ENCODE results near the gene PER1.
A peak's percentile ranks its signal among the peaks of the same experiment; 100 is the strongest.

PER1 gene

DNA sequence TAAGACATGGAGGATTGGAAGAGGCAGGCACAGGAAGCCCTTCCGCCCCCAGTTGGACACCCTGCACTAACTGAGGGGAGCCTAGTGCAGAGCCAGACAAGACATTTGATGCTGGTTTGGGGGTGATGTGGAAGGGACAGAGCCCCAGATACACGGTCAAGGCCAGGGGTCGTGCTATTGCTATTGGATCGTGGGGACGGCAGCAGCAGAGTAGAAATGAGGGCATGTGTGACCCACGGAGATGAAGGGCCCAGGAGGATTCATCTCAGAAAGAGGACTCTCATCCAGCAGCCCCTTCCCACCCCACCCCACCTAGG lies 12.6 kb upstream of the PER1 start:
- no peak for DNase-seq

DNA sequence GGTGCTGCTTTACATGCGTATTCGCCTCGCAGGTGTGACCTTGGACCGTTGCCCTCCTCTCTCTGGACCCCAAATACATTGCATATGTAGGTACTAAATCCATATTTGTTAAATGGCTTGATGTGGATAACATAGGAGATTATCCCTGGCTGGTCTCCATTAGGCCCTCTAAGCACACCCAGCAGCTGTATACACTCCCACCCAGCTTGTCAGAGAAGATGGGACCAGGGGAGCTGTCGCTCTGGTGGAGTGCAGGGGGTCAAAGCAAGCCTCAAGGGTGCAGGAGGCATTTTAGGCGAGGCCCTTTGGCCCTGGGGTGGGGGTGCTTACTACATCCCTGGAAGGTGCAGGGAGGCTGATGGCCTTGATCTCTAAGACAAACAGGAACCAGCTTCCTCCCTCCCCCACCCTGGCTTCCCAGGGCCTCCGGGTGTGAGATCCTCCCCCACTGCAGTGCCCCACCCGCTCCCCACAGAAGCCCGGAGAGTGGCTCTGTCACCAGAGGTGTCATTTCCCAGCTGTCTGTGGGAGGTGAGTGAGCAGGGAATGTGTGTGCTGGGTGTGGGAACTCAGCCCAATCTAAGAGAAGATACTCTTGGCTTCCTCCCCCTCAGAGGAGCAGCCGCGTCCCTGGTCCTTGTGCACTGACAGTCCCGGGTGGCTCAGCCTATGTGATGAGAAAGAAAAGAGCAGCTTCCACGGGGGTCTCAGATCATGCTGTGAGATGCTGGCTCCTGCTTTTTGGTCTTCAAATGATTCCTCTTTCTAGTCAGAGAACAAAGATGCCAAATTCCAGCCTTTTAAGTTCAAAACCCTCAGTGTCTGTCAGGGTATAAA lies 12.0 kb upstream of the PER1 start:
- peak; percentile 28 for DNase-seq

GRCh38 chr17:8162997-8163977 lies 11.1 kb upstream of the PER1 start:
- DNase-seq: peak; percentile 53

DNA sequence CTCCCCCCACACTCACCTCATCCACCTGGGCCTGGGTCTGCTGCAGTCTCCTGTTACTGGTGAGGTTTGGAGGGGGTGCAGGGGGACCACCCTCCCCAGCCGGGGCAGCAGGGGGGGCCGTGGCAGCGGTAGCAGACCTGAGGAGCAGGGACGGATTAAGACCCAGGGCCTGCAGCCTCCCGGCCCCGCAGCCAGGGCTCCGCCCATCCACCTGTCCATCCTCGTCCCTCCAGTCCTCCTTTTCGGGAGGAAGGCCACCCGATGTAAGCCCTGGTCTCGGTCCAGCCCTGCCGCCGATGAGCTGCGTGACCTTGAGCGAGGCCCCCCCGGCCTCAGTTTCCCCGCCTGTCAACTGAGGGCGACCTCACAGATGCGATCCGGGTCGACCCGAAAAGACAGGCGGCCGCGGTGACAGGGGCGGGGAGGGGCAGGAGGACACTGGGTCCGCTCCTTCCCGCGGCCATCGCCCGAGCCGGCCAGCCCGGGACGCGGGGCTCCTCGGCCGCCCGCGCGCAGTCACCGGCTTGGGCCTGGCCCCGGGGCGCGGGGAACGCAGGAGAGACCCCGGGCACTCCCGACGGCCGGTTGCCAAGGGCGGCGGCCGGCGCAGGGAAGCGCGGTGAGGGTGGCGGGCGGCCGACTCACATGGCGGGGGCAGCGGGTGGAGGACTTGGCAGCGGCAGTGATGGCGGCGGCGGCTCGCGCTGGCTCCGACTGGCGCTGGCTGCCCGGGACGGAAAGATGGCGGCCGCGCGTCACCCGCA lies 10.2 kb upstream of the PER1 start, which contains the start of gene VAMP2:
Gene VAMP2, minus strand, starts transcription at position 716 of the 764 bp plus-strand sequence. Its CDS starts 69 bp downstream, at position 647.
- peak; percentile 70 for DNase-seq

GRCh38 chr17:8161289-8162232 lies 9.4 kb upstream of the PER1 start:
- DNase-seq: no peak

GRCh38 chr17:8160741-8161221 lies 8.6 kb upstream of the PER1 start:
- no peak for DNase-seq

DNA sequence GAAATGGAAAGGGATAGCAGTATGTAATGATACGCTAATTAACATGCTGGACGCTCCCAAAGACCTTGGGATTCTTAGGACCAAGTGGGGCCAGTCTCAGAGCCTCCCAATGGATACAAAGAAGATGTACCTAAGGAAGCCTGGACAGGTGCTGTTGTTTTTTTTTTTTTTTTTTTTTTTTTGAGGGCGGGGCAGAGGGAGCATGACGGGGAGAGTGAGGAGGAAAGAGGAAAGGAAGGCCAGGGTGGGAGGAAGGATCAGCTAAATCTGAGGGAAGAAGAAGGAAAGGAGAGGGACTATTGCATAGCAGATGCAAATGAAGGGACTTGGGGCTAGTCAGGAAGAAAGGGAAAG lies 8.0 kb upstream of the PER1 start:
- no peak for DNase-seq

- no peak for DNase-seq
These were observed 7.4 kb upstream of the PER1 start for GRCh38 chr17:8159459-8160223.

DNA sequence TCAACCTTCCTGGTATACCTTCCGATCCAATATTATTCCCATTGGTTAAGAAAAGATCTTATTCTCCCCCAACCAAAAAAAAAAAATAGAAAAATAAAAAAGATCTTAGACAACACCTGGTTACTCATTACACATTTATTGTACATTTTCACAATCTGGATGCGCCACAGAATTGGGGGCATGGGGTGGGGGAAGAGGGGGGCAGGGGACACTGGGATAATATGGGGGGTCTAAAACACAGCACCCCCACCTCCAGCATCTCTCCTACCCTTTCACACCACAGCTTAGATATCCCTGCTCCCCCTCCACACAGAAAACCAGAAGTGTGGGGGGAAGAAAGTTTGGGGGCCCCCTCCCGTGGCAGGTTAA lies 6.8 kb upstream of the PER1 start:
- DNase-seq: no peak

DNA sequence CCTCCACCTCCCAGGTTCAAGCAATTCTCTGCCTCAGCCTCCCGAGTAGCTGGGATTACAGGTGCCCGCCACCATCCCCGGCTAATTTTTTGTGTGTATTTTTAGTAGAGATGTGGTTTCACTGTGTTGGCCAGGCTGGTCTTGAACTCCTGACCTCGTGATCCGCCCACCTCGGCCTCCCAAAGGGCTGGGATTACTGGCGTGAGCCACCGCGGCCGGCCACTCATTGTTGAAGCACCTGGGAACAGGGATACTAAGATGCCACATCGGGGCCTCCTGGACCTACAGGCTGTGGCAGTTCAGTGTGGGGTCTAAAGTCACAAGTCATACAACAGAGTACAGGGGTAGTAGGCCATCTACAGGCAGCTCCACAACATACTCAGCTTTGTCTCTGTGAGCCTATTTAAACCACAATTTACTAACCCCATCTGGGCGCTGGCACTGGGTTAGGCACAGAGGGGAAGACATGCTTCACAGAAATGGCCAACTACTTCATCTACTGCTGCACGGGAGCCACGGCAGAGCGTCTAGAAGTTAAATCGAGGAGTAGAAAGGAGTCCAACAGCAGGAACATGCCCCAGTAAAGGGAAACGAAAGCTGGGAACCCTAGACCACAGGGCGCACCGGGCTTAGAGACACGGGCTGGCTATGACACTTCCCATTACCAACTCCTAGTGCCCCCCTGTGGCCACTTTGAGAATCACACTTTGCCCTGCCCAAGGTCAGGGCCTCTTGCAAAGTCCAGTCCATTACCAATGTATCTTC lies 6.2 kb upstream of the PER1 start:
- peak; percentile 67 for DNase-seq

DNA sequence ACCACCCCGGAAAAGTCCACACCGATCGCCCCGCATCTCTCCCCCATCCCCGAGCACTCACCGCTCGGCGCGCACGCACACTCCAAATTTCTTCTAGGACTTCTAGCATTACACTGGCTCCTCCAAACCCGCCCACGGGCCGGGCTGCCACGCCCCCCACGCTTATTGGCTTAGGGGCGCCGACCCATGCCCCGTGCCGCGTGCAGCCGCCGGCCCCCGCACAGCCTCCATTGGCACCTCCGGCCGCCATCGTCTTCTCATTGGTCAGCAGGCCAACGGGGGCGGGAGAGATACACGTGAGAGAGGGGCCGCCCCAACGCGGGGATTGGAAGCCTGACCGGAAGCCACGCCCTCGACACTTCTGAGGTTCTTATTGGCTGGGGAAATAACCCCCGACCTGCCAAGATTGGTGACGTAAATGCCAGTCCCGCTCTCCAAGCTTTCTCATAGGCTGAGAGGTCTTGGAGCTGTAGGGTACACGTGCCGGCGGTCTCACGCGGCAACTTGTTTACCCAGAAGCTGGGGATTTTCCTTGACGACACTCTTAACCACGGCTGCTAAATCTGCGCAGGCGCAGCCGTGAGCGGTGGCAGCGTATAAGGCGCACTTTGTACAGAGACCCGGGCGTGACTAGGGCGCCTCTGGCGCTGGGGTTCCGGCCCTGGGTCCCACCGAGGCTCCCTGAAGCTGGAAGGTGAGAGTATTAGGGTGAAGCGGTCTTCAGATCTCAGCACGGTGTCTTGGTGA lies 4.2 kb upstream of the PER1 start:
- peak; percentile 100 for DNase-seq

- DNase-seq: no peak
These were observed 3.7 kb upstream of the PER1 start for GRCh38 chr17:8155996-8156245.

DNA sequence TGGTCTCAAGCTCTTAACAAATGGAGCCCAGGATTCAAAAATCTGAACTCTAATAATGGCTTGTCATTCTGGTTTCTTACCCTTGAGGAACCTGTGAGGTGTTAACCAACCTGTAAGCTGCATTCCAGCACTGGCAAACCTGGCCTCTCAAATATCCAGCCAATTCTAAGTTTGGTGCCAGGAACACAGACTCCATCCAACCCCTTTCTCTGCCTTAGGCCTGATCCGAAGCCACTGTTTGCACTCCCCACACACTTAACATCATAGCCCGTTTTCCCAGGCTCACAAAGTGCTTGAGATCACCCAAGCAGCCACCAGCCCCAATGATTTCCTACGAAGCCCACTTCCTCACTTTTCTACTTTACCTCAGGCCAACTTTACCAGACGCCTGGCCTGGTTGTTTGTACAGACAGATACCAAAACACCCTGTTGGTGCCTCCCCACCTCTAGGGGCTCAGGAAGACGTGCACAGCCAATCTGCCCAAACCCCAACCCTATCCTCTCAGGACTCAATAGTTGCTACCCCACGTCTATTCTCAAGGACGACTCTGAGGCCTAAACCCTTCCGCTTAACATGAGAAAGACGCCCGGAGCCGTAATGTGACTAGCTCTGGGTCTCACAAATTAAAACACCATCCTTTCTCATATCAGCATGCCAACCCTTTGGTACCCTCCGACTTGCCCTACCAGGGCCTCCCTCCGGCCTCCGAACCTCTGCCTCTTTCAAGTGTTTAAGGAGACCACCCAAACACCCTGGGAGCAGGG lies 3.2 kb upstream of the PER1 start:
- no peak for DNase-seq

GRCh38 chr17:8154608-8155155 lies 2.5 kb upstream of the PER1 start:
- DNase-seq: no peak

GRCh38 chr17:8153957-8154607 lies 1.9 kb upstream of the PER1 start:
- peak; percentile 83 for DNase-seq

DNA sequence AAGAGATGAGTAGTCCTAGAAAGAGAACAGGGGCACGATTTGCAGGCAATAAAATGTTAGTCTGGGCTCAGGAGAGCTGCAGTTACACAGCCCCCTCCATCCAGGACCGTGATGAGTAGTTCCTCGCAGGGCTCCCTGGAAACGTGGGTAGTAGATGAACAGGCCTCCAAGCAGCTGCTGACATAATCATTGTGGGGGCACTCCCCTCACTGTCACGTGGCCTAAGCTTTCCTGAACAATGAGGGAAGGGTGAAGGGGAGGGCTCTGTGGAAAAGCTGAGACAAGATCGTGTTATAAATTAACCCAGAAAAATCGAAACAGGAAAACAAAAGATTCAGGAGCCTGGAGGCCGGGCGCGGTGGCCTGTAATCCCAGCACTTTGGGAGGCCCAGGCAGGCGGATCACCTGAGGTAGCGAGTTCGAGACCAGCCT lies 1.3 kb upstream of the PER1 start:
- peak; percentile 58 for DNase-seq

DNA sequence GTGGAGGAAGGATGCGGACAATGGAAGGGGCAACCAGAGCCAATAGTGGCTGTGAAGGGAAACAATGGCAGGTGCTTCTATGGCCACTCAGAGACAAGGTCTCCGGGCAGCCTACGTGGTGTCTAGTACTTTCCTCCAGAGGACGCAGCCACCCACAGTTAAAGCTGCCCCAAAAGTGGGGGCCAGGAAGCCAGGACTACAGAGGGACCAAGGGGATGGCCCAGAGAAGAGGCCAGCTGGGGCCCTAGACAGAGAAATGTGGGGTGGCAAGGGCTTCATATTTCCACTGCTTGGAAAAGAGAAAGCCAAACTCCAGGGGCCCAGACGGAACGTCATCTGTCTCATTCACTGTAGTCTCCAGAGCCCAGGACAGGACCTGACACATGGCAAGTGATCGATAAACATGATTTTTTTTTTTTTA lies 837 bp upstream of the PER1 start:
- no peak for DNase-seq

DNA sequence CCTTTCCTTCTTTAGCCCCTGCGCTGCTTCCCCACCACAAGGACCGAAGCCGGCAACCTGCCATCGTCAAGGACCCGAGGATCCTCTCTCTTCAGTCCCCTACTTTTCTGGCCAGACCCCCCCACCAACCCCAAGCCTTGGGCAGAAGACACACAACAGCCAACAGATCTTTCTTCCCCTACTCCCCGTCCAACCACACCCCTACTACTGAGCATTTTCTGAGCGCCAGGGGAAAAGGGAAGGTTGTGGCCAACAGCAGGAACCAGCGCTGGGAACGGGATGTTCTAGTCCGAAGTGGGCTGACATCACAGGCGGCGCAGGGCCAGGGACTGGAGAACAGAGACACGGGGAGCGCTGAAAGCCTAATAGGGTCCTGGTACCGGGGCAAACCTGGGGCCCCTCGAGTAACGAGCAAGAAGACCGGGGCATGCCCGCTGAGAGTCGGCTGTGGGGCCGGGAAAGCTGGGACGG lies 528 bp downstream of the PER1 start:
- no peak for DNase-seq

All from NCI-H1436 (cell line).